K562 (cell line): ENCODE measurements around the gene SCNN1A. TPM values are rescaled to one million over a fixed set of nuclear protein-coding genes. Genes with fewer than 3 reads are reported as not detected.

Experiments used
- ATAC-seq: fragments of 200-7000 bp; cut with Tn5 transposase; 3 replicates; pipeline ENCODE4 v1.9.1; 2020; ENCODE audit warnings: moderate library complexity
- BruUV-seq: library from RNA; stranded (reverse); fragments of 400-500 nt; replicated peaks from 2 replicates; lab custom pipeline; 2021; lab: Mats Ljungman, UMichigan
- CTCF ChIA-PET: fragments of 300-600 bp; formaldehyde crosslinking; extraction: SDS; loops from one replicate; lab custom pipeline; 2021; ENCODE audit warnings: low intra/inter-chr PET ratio; lab: Yijun Ruan, JAX
- POLR2A ChIA-PET: fragments of 300-600, 350-650 bp; sonication (Branson Sonifier 250); formaldehyde crosslinking; extraction: SDS; loops from one replicate; lab custom pipeline; 2021; ENCODE audit warnings: antibody characterized with exemption, inconsistent platforms; lab: Yijun Ruan, JAX
- DNase-seq, 4 experiments: peaks; one replicate each; pipeline versions ENCODE4 v3.0.0 to v3.0.0-alpha.2; 2011 to 2018; ENCODE audit warnings: low spot score in 3 of 4, mixed read lengths in 3 of 4; ENCODE audit errors: extremely low read depth in 1 of 4
- FAIRE-seq: peaks from 2 replicates; lab custom pipeline; 2011; peaks lifted over from hg19 to GRCh38; lab: Jason Lieb, UNC
- H2AFZ ChIP-seq: 2 replicates; pipeline ENCODE4 v1.6.0; 2011; ENCODE audit warnings: low read depth, low read length, control low read depth, inconsistent platforms
- H3K27ac ChIP-seq: fragments of 200-600 bp; 3 replicates; pipeline ENCODE4 v1.8.0; 2011; ENCODE audit warnings: low read depth, mild to moderate bottlenecking, control low read depth, inconsistent platforms, low read length, moderate library complexity, mixed read lengths; ENCODE audit errors: extremely low read depth
- H3K27me3 ChIP-seq, 2 experiments: fragments of 300-600 bp in 1 of 2; 2 replicates in 1 of 2; 3 replicates in 1 of 2; pipeline versions ENCODE4 v1.6.0 to v1.8.0; 2011; ENCODE audit warnings: inconsistent platforms in 2 of 2, low read length in 2 of 2, mild to moderate bottlenecking in 1 of 2, mixed read lengths in 1 of 2, moderate library complexity in 1 of 2; ENCODE audit not compliant: control insufficient read depth in 2 of 2, insufficient read depth in 2 of 2
- H3K36me3 ChIP-seq: fragments of 300-600 bp; 3 replicates; pipeline ENCODE4 v1.8.0; 2011; ENCODE audit warnings: mild to moderate bottlenecking, low read length, inconsistent platforms; ENCODE audit not compliant: control insufficient read depth, insufficient read depth
- H3K4me1 ChIP-seq, 2 experiments: fragments of 200-600 bp in 1 of 2; replicated peaks in 1 of 2; 2 replicates in 1 of 2; 3 replicates in 1 of 2; pipeline versions ENCODE4 v1.5.1 to v1.8.0; 2011; ENCODE audit warnings: inconsistent platforms in 2 of 2, low read length in 2 of 2, mild to moderate bottlenecking in 1 of 2, mixed read lengths in 1 of 2, moderate library complexity in 1 of 2; ENCODE audit not compliant: control insufficient read depth in 2 of 2, insufficient read depth in 2 of 2
- H3K4me2 ChIP-seq: 2 replicates; pipeline ENCODE4 v1.6.1; 2011; ENCODE audit warnings: low read length, control low read depth, inconsistent platforms, mixed read lengths; ENCODE audit not compliant: insufficient read depth
- H3K4me3 ChIP-seq: fragments of 200-600 bp; sonication (generic), shearing (Covaris generic); 2 replicates; pipeline ENCODE4 v1.5.1; 2016; ENCODE audit warnings: control low read depth, inconsistent platforms
- H3K79me2 ChIP-seq: fragments of 200-600 bp; 3 replicates; pipeline ENCODE4 v1.8.0; 2011; ENCODE audit warnings: low read length, inconsistent platforms; ENCODE audit not compliant: control insufficient read depth, insufficient read depth
- H3K9ac ChIP-seq, 2 experiments: 2 replicates each; pipeline versions ENCODE4 v1.6.0 to v1.6.1; 2011; ENCODE audit warnings: low read depth in 2 of 2, low read length in 2 of 2, control low read depth in 1 of 2, inconsistent platforms in 1 of 2, mild to moderate bottlenecking in 1 of 2, mixed read lengths in 1 of 2; ENCODE audit not compliant: insufficient read depth in 1 of 2
- H3K9me1 ChIP-seq: one replicate; pipeline ENCODE4 v1.6.0; 2011; ENCODE audit warnings: inconsistent platforms, mild to moderate bottlenecking, low read length, moderate library complexity; ENCODE audit not compliant: control insufficient read depth, insufficient read depth
- H3K9me3 ChIP-seq: replicated peaks from 2 replicates; pipeline ENCODE4 v1.5.1; 2011; ENCODE audit warnings: low read depth, low read length, inconsistent platforms; ENCODE audit not compliant: control insufficient read depth, insufficient read depth
- H4K20me1 ChIP-seq: replicated peaks from 2 replicates; pipeline ENCODE4 v1.6.1; 2011; ENCODE audit warnings: low read length, inconsistent platforms, mixed read lengths; ENCODE audit not compliant: control insufficient read depth, insufficient read depth
- FOXM1 ChIP-seq, 2 experiments: fragments of 450-650 bp in 1 of 2; sonication (generic) in 1 of 2; formaldehyde crosslinking in 1 of 2; IDR thresholded peaks; 2 replicates each; pipeline versions ENCODE4 v1.6.1 to v1.9.0; 2017 to 2022; ENCODE audit warnings: low read depth in 2 of 2, mild to moderate bottlenecking in 2 of 2, missing genetic modification reagents in 1 of 2, moderate library complexity in 1 of 2
- MAFF ChIP-seq: IDR thresholded peaks from 2 replicates; pipeline ENCODE4 v1.6.1; 2012; ENCODE audit warnings: low read length, improper control_type of control experiment
- POLR3A ChIP-seq: IDR thresholded peaks from 2 replicates; pipeline ENCODE4 v1.6.1; 2011; ENCODE audit warnings: borderline replicate concordance, mild to moderate bottlenecking, moderate library complexity; ENCODE audit not compliant: insufficient read length, insufficient read depth; ENCODE audit errors: extremely low read depth
- TFE3 ChIP-seq: fragments of 450-650 bp; formaldehyde crosslinking; IDR thresholded peaks from 2 replicates; pipeline ENCODE4 v1.4.0; 2020; ENCODE audit warnings: mild to moderate bottlenecking, mixed read lengths
- ZC3H11A ChIP-seq: IDR thresholded peaks from 2 replicates; pipeline ENCODE4 v1.6.1; 2012; ENCODE audit warnings: low read depth, low read length, improper control_type of control experiment
- ZKSCAN1 ChIP-seq: fragments of 150-350 bp; IDR thresholded peaks from 2 replicates; pipeline ENCODE4 v1.6.1; 2016; ENCODE audit warnings: low read depth, low read length
- ZNF398 ChIP-seq: fragments of 250-450 bp; sonication (Bioruptor Pico); IDR thresholded peaks from 2 replicates; pipeline ENCODE4 v1.8.0; 2021; ENCODE audit warnings: moderate library complexity, mild to moderate bottlenecking, inconsistent platforms
- ZNF41 ChIP-seq: fragments of 250-450 bp; sonication (Bioruptor Pico); conservative IDR thresholded peaks from 2 replicates; pipeline ENCODE4 v1.4.0; 2020; ENCODE audit warnings: mild to moderate bottlenecking
- ZNF592 ChIP-seq: fragments of 450-650 bp; IDR thresholded peaks from 2 replicates; pipeline ENCODE4 v1.6.1; 2017; ENCODE audit warnings: antibody characterized with exemption, mild to moderate bottlenecking
- ZNF699 ChIP-seq: fragments of 250-450 bp; sonication (Bioruptor Pico); IDR thresholded peaks from 2 replicates; pipeline ENCODE4 v1.8.0; 2021; ENCODE audit warnings: mild to moderate bottlenecking, moderate library complexity; ENCODE audit not compliant: insufficient replicate concordance
- WGBS: fragments of 100-300 bp; shearing (Covaris generic); methylation state at CpG from one replicate; pipeline ENCODE4 v1.1.6; 2016; ENCODE audit warnings: low coverage, mixed read lengths; ENCODE audit not compliant: insufficient coverage; ENCODE audit errors: missing lambda C conversion rate; 5-methylcytosine and 5-hydroxymethylcytosine counted together
- in situ Hi-C: fragments of 300-500 bp; cut with MboI; formaldehyde crosslinking; loops from 4 replicates; pipeline ENCODE4 v1.15.0; 2018; ENCODE audit warnings: inconsistent platforms, mixed read lengths
- intact Hi-C: fragments of 100-400 bp; cut with micrococcal nuclease; formaldehyde crosslinking; loops from 2 replicates; pipeline ENCODE4 v1.14.2; 2022
- polyA plus RNA-seq, 8 experiments: library from polyadenylated mRNA; depleted of rRNA in 4 of 8; stranded (reverse) in 5 of 8; unstranded in 3 of 8; fragments of >200 nt; fragmentation: Nextera tagmentation in 2 of 8; fragmentation: Illumina TruSeq in 1 of 8; extraction: Ambion mirVana in 2 of 8; extraction: Trizol in 1 of 8; gene quantifications; 2 replicates each; pipeline versions ENCODE4 v1.2.1 to v1.2.3, GENCODE V29; 2011 to 2014; ENCODE audit warnings: inconsistent platforms in 1 of 8, missing spikeins in 1 of 8
- total RNA-seq, 7 experiments: library from RNA; depleted of rRNA in 6 of 7; stranded (reverse); fragments of >200 nt in 6 of 7; fragmentation: Illumina TruSeq in 2 of 7; extraction: Trizol in 2 of 7; gene quantifications; 2 replicates each; pipeline versions ENCODE4 v1.2.1 to v1.2.3, GENCODE V29; 2011 to 2021; ENCODE audit warnings: low replicate concordance in 1 of 7

Gene SCNN1A
- total and polyA plus RNA-seq, 9 of the 15 experiments (the other 6 are each of a cell fraction or from before 2014, with no cell fraction given): 0.15 to 0.49 (median 0.32) TPM; not detected in 5

GRCh38 chr12:6301721-6302120 lies 73.6 kb downstream of the SCNN1A start:
- TF ChIP-seq ZNF398 (CRISPR knock-in tag) (no peak), MAFF (no peak), ZNF592 (no peak), ZC3H11A (no peak), TFE3 (no peak), ZKSCAN1 (no peak), ZNF41 (CRISPR knock-in tag) (no peak), ZNF699 (no peak), POLR3A (no peak), FOXM1 (IDR thresholded peaks at IDR 0.05; ENCODE audit: low read depth) (no peak), FOXM1 (CRISPR knock-in tag; IDR thresholded peaks at IDR 0.05; ENCODE audit: low read depth) (no peak)

More at GRCh38 chr12:6301721-6302120, 73.6 kb downstream of the SCNN1A start:
- Histone ChIP-seq H3K36me3 (no peaks in the 10 kb centered on the region), H3K9ac (no peak overlapping the region), H2AFZ (no peak overlapping the region), H3K9me1 (no peaks in the 10 kb centered on the region), H3K27me3 (no peaks in the 10 kb centered on the region), H3K27ac (no peak overlapping the region), H3K9me3 (no peaks in the 10 kb centered on the region), H3K79me2 (no peaks in the 10 kb centered on the region), H4K20me1 (no peaks in the 10 kb centered on the region), H3K4me2 (no peak overlapping the region), H3K4me1 (peaks cover 0 to 5% of the 10 kb centered on the region in 2 experiments; a peak in 3 of 5 replicates), H3K4me3 (no peak overlapping the region)
- ChIA-PET POLR2A (interaction anchor here (0.7 kb wide), 1 partner anchor 233 kb away, joined by 3 read pairs; no protein-coding TSS in a partner anchor), CTCF (no interaction called here)
- FAIRE-seq (no peak), DNase-seq (no peak), ATAC-seq (no peak)
- WGBS: 23% methylated on average over 5 of the region's 7 CpGs
- BruUV-seq: no TSS peak
- in situ Hi-C loops (no loop called here), intact Hi-C loops (no loop called here)
